Nephron progenitor cell (in vitro differentiated cells): Measurements from ENCODE around the gene PDGFC.

Source experiments
- DNase-seq: peaks from one replicate; pipeline ENCODE4 v3.0.0; 2021
- H3K27ac Mint-ChIP-seq: 2 replicates; pipeline ENCODE4 v1.8.0; 2021; ENCODE audit warnings: mild to moderate bottlenecking, moderate library complexity, mixed read lengths
- H3K27me3 Mint-ChIP-seq: 2 replicates; pipeline ENCODE4 v1.8.0; 2021; ENCODE audit warnings: mild to moderate bottlenecking, low read depth, mixed read lengths; ENCODE audit not compliant: poor library complexity
- H3K36me3 Mint-ChIP-seq: 2 replicates; pipeline ENCODE4 v1.8.0; 2021; ENCODE audit warnings: low read depth, mixed read lengths
- H3K4me1 Mint-ChIP-seq: 2 replicates; pipeline ENCODE4 v1.8.0; 2021; ENCODE audit warnings: mixed read lengths
- H3K4me3 Mint-ChIP-seq: 2 replicates; pipeline ENCODE4 v1.8.0; 2021; ENCODE audit warnings: mild to moderate bottlenecking, moderate library complexity, mixed read lengths
- H3K9me3 Mint-ChIP-seq: 2 replicates; pipeline ENCODE4 v1.8.0; 2021; ENCODE audit warnings: mild to moderate bottlenecking, moderate library complexity, mixed read lengths
- TF ChIP-seq, protein P1 (sequence below): fragments of 200-600 bp; sonication (generic); IDR thresholded peaks from 2 replicates; pipeline ENCODE4 v1.5.0; 2021; ENCODE audit warnings: antibody characterized with exemption

The PDGFC gene

GRCh38 chr4:156999175-156999517 is 27.5 kb upstream of the PDGFC start:
- DNase-seq = no peak
- peak overlapping the region; percentile 13 for H3K27ac Mint-ChIP-seq
- no peaks in the 10 kb centered on the region for H3K27me3 Mint-ChIP-seq
- no peaks in the 10 kb centered on the region for H3K36me3 Mint-ChIP-seq
- H3K4me1 Mint-ChIP-seq = peaks cover 6% of the 10 kb centered on the region
- peaks cover 8% of the 10 kb centered on the region for H3K9me3 Mint-ChIP-seq
- H3K4me3 Mint-ChIP-seq = no peak overlapping the region
- TF ChIP-seq, protein P1, sequence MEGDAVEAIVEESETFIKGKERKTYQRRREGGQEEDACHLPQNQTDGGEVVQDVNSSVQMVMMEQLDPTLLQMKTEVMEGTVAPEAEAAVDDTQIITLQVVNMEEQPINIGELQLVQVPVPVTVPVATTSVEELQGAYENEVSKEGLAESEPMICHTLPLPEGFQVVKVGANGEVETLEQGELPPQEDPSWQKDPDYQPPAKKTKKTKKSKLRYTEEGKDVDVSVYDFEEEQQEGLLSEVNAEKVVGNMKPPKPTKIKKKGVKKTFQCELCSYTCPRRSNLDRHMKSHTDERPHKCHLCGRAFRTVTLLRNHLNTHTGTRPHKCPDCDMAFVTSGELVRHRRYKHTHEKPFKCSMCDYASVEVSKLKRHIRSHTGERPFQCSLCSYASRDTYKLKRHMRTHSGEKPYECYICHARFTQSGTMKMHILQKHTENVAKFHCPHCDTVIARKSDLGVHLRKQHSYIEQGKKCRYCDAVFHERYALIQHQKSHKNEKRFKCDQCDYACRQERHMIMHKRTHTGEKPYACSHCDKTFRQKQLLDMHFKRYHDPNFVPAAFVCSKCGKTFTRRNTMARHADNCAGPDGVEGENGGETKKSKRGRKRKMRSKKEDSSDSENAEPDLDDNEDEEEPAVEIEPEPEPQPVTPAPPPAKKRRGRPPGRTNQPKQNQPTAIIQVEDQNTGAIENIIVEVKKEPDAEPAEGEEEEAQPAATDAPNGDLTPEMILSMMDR = no peak

GRCh38 chr4:156998500-156999174 is 27.0 kb upstream of the PDGFC start:
- Mint-ChIP-seq H3K9me3 (peaks cover 8% of the 10 kb centered on the region), H3K4me1 (peaks cover 6% of the 10 kb centered on the region), H3K27ac (no peak overlapping the region), H3K36me3 (no peaks in the 10 kb centered on the region), H3K4me3 (no peak overlapping the region), H3K27me3 (no peaks in the 10 kb centered on the region)
- no peak for DNase-seq
- TF ChIP-seq, protein P1 = no peak

DNA sequence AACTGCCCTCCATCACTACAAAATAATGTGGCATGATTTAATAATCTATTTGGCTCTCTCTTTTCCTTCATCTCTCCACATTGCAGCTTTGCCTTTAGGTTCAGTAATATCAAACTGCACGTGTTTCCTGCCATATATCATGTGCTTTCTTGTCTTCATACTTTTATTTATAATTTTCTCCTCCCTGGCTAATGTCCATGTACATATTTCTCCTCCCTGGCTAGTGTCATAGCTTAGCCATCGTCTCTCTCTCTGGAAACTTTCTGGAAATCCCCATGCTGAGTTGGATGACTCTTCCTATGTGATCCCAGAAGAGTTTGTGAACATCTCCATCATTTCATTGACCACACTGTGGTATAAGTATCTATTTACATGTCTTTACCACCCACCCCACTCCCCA is 21.3 kb upstream of the PDGFC start:
- peaks cover 3% of the 10 kb centered on the region for H3K27me3 Mint-ChIP-seq
- H3K36me3 Mint-ChIP-seq = no peaks in the 10 kb centered on the region
- no peak overlapping the region for H3K27ac Mint-ChIP-seq
- H3K4me3 Mint-ChIP-seq = no peak overlapping the region
- DNase-seq = no peak
- TF ChIP-seq, protein P1 = no peak
- H3K4me1 Mint-ChIP-seq = no peaks in the 10 kb centered on the region
- peaks cover 16% of the 10 kb centered on the region for H3K9me3 Mint-ChIP-seq

- Mint-ChIP-seq H3K9me3 (peaks cover 8% of the 10 kb centered on the region), H3K27ac (no peak overlapping the region), H3K4me1 (no peaks in the 10 kb centered on the region), H3K4me3 (no peak overlapping the region), H3K36me3 (no peaks in the 10 kb centered on the region), H3K27me3 (peaks cover 7% of the 10 kb centered on the region)
- TF ChIP-seq, protein P1 = no peak
- no peak for DNase-seq
These were observed 19.6 kb upstream of the PDGFC start for GRCh38 chr4:156991161-156991560.

GRCh38 chr4:156983366-156983765 is 11.8 kb upstream of the PDGFC start:
- TF ChIP-seq, protein P1 = peak; percentile 23
- H3K4me3 Mint-ChIP-seq = no peak overlapping the region
- no peak for DNase-seq

DNA sequence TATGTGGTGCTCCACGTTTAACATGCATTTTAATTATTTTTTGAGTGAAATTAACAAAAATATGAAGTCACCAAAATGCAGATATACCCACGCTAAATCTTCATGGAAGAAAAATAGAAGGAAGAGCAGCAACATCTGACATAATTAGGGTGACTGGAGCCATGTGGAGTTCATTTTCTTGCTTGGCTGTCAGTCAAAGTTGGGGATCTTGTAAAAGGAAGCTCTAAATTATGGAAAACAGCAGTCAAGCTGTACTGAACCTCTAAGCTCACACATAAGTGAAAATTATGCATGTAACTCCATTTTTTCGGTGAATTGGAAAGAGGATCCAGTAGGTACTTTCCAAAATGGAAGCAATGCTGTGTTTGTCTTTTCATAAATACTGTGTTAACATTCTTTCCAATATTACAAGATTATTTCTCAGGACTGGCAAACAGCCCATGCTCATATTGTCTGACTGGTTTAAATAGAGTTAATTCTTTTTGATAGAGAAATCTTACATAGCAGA is 9.7 kb upstream of the PDGFC start:
- TF ChIP-seq, protein P1 = no peak
- H3K36me3 Mint-ChIP-seq = no peaks in the 10 kb centered on the region
- no peak for DNase-seq
- no peak overlapping the region for H3K27ac Mint-ChIP-seq
- H3K9me3 Mint-ChIP-seq = peaks cover 6% of the 10 kb centered on the region
- H3K27me3 Mint-ChIP-seq = peaks cover under 1% of the 10 kb centered on the region
- no peak overlapping the region for H3K4me3 Mint-ChIP-seq
- H3K4me1 Mint-ChIP-seq = peaks cover 10% of the 10 kb centered on the region

More at GRCh38 chr4:156983366-156983765, 11.8 kb upstream of the PDGFC start:
- Mint-ChIP-seq H3K4me1 (no peaks in the 10 kb centered on the region), H3K27me3 (peaks cover 3% of the 10 kb centered on the region), H3K36me3 (no peaks in the 10 kb centered on the region), H3K27ac (no peak overlapping the region), H3K9me3 (peaks cover 8% of the 10 kb centered on the region)
